ENCODE results near the gene NHLRC2. TPM values are rescaled to one million over a fixed set of nuclear protein-coding genes. Genes with fewer than 3 reads are reported as not detected.
"Not testable (repeated sequence)": the region's sequence is repeated elsewhere in the genome, so short reads cannot be mapped to it uniquely, and the experiment has no call there.

Gene NHLRC2
- total RNA-seq, 1 donor from 2014 or later, result 30.1 TPM

GRCh38 chr10:113932854-113933253 is 78.4 kb downstream of the NHLRC2 start:
- DNase-seq (ENCODE audit: low read depth), result no peak
- no peak overlapping the region for H3K4me3 ChIP-seq (ENCODE audit: low read depth, low read length)
- TF ChIP-seq, protein P1, sequence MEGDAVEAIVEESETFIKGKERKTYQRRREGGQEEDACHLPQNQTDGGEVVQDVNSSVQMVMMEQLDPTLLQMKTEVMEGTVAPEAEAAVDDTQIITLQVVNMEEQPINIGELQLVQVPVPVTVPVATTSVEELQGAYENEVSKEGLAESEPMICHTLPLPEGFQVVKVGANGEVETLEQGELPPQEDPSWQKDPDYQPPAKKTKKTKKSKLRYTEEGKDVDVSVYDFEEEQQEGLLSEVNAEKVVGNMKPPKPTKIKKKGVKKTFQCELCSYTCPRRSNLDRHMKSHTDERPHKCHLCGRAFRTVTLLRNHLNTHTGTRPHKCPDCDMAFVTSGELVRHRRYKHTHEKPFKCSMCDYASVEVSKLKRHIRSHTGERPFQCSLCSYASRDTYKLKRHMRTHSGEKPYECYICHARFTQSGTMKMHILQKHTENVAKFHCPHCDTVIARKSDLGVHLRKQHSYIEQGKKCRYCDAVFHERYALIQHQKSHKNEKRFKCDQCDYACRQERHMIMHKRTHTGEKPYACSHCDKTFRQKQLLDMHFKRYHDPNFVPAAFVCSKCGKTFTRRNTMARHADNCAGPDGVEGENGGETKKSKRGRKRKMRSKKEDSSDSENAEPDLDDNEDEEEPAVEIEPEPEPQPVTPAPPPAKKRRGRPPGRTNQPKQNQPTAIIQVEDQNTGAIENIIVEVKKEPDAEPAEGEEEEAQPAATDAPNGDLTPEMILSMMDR (conservative IDR thresholded peaks at IDR 0.05; ENCODE audit: low read depth, low read length), result no peak

DNA sequence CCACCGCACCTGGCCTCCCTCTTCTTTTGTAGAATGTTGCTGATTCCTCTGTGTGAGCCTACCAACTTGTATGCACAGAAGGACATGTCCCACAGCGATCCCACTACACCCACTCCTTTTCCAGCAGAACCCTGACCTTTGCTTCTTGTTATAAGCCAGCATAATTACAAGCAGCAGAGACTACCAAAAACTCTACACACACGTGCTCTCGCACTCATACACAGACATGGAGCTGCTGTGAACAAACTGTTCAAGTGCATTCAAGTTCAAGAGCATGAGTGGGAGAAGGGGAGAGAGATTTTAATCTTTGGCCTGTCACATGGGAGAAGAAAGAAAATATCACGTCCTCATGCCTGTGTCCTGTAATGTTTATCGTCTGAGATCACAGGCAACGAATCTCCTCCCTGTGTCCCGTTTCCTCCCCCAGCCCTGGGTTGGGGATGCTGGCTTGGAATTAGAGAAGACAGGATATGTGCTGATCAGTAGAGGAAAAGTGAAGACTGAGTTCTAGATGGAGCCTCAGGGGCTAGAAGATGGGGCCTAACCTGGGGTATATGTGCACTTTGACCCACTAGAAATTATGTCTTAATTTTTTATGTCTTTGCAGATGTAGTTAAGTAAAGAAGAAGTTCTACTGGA is 79.6 kb downstream of the NHLRC2 start:
- TF ChIP-seq, protein P1 (conservative IDR thresholded peaks at IDR 0.05; ENCODE audit: low read depth, low read length), result no peak
- no peak overlapping the region for H3K4me3 ChIP-seq (ENCODE audit: low read depth, low read length)
- DNase-seq (ENCODE audit: low read depth), result no peak

DNA sequence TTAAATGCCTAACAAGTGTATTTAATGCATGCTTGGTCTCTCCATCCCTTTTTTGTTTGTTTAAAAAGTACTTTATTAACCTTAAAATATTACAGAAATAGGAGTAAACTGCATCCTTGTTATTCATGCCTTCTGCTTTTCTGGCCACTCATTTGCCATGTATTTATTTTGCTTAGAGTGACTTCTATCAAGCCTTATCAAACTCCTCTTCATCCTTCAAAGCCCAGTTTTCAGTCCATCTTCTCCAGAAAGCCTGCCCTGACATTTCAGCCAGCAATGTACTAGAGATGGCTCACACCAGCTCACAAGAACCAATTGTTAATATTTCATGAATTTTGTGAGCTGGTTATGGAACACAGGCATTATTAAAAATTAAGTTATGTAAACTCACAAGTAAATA is 82.8 kb downstream of the NHLRC2 start:
- TF ChIP-seq, protein P1 (conservative IDR thresholded peaks at IDR 0.05; ENCODE audit: low read depth, low read length), result no peak
- H3K4me3 ChIP-seq (ENCODE audit: low read depth, low read length), result no peak overlapping the region

DNA sequence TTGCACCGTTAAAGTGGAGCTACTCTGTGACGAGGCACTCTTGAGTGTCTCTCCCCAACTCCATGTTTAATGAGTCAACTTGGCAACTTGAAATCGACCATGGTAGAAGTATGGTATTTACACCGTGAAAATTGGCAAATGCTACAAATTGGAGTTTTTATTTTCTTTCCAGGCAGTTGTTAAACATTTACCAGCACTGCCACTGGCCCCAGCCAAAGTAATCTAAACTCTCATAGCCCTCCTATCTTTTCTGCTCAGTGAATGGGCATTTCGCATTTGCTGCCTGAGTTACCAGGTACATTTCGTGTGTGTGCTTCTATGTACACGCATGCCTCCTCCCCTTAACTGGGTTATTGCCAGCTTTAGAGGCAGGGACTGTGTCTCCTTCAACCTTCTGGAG is 83.3 kb downstream of the NHLRC2 start:
- no peak for DNase-seq (ENCODE audit: low read depth)
- no peak overlapping the region for H3K4me3 ChIP-seq (ENCODE audit: low read depth, low read length)
- TF ChIP-seq, protein P1 (conservative IDR thresholded peaks at IDR 0.05; ENCODE audit: low read depth, low read length), result no peak

More for the DNA sequence above, 82.8 kb downstream of the NHLRC2 start:
- DNase-seq (ENCODE audit: low read depth), result no peak

GRCh38 chr10:113939212-113939860 is 84.9 kb downstream of the NHLRC2 start:
- no peak overlapping the region for H3K4me3 ChIP-seq (ENCODE audit: low read depth, low read length)
- no peak for DNase-seq (ENCODE audit: low read depth)
- TF ChIP-seq, protein P1 (conservative IDR thresholded peaks at IDR 0.05; ENCODE audit: low read depth, low read length), result no peak

DNA sequence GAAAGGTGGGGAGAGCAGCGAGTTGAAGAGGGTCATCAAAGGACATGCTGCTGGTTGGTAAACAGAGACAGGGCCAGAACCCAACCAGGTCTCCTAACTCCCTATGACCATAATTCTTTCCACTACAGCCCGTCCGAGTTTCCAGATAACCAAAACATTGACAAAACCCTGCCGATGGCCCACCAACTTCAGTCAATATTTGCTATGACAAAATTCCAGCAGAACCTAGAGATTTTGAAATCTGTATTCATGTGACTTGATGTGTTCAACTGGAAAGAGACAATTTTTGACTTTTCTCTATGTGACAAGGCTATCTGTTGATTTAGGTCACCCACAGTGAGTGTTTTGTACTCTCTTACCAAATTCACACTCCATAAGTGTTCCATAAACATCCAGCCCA is 86.7 kb downstream of the NHLRC2 start:
- TF ChIP-seq, protein P1 (conservative IDR thresholded peaks at IDR 0.05; ENCODE audit: low read depth, low read length), result no peak
- no peak overlapping the region for H3K4me3 ChIP-seq (ENCODE audit: low read depth, low read length)

GRCh38 chr10:113943196-113943595 is 88.7 kb downstream of the NHLRC2 start:
- not testable (repeated sequence) for H3K4me3 ChIP-seq (ENCODE audit: low read depth, low read length)

More for the DNA sequence above, 86.7 kb downstream of the NHLRC2 start:
- DNase-seq (ENCODE audit: low read depth), result no peak

More at GRCh38 chr10:113943196-113943595, 88.7 kb downstream of the NHLRC2 start:
- DNase-seq (ENCODE audit: low read depth), result not testable (repeated sequence)
